Neuronal stem cell (in vitro differentiated cells): ENCODE measurements around the gene PLEKHN1.
"Not testable (repeated sequence)": the region's sequence is repeated elsewhere in the genome, so short reads cannot be mapped to it uniquely, and the experiment has no call there.

ENCODE experiments used
- DNase-seq: peaks from one replicate; pipeline ENCODE4 v3.0.0-alpha.2; 2013; ENCODE audit warnings: low spot score
- H2AFZ ChIP-seq: one replicate; pipeline ENCODE4 v1.6.1; 2013; ENCODE audit warnings: mild to moderate bottlenecking, low read length, inconsistent platforms
- H2AK5ac ChIP-seq: 2 replicates; pipeline ENCODE4 v1.6.1; 2013; ENCODE audit warnings: low read depth, mild to moderate bottlenecking, inconsistent platforms, low read length, moderate library complexity, mixed read lengths
- H2BK120ac ChIP-seq: 2 replicates; pipeline ENCODE4 v1.6.1; 2013; ENCODE audit warnings: low read depth, mild to moderate bottlenecking, inconsistent platforms, low read length, moderate library complexity, mixed read lengths
- H2BK12ac ChIP-seq: one replicate; pipeline ENCODE4 v1.6.1; 2013; ENCODE audit warnings: low read length, inconsistent platforms
- H2BK15ac ChIP-seq: 2 replicates; pipeline ENCODE4 v1.6.1; 2013; ENCODE audit warnings: mild to moderate bottlenecking, low read length, inconsistent platforms, mixed read lengths
- H2BK5ac ChIP-seq: one replicate; pipeline ENCODE4 v1.6.1; 2013; ENCODE audit warnings: inconsistent platforms, mild to moderate bottlenecking, low read length, moderate library complexity
- H3K14ac ChIP-seq: one replicate; pipeline ENCODE4 v1.6.1; 2013; ENCODE audit warnings: low read length, inconsistent platforms
- H3K18ac ChIP-seq: 2 replicates; pipeline ENCODE4 v1.6.1; 2013; ENCODE audit warnings: low read length, inconsistent platforms
- H3K23ac ChIP-seq: 2 replicates; pipeline ENCODE4 v1.6.1; 2013; ENCODE audit warnings: low read depth, mild to moderate bottlenecking, mixed read lengths, low read length, inconsistent platforms; ENCODE audit not compliant: poor library complexity
- H3K27ac ChIP-seq: replicated peaks from 3 replicates; pipeline ENCODE4 v1.5.1; 2013; ENCODE audit warnings: low read length, inconsistent platforms
- H3K27me3 ChIP-seq, 3 experiments: 2 replicates each; pipeline ENCODE4 v1.6.1; 2013; ENCODE audit warnings: low read length in 3 of 3, mild to moderate bottlenecking in 2 of 3, inconsistent platforms in 1 of 3, low read depth in 1 of 3, mixed read lengths in 1 of 3, moderate library complexity in 1 of 3; ENCODE audit not compliant: control insufficient read depth in 3 of 3, insufficient read depth in 3 of 3
- H3K36me3 ChIP-seq, 2 donors: replicated peaks in 1 of 2; 2 replicates each; pipeline ENCODE4 v1.6.1; 2013; ENCODE audit warnings: low read length in 2 of 2; ENCODE audit not compliant: control insufficient read depth in 2 of 2, insufficient read depth in 2 of 2
- H3K4ac ChIP-seq: 2 replicates; pipeline ENCODE4 v1.6.1; 2013; ENCODE audit warnings: inconsistent platforms, mild to moderate bottlenecking, low read length, moderate library complexity
- H3K4me1 ChIP-seq, 2 donors: 1 replicate in 1 of 2; 2 replicates in 1 of 2; pipeline ENCODE4 v1.6.1; 2013; ENCODE audit warnings: low read length in 2 of 2, low read depth in 1 of 2; ENCODE audit not compliant: control insufficient read depth in 2 of 2, insufficient read depth in 1 of 2
- H3K4me2 ChIP-seq: one replicate; pipeline ENCODE4 v1.6.1; 2013; ENCODE audit warnings: mild to moderate bottlenecking, low read length, inconsistent platforms; ENCODE audit not compliant: insufficient read depth, poor library complexity, severe bottlenecking
- H3K4me3 ChIP-seq, 2 donors: 2 replicates each; pipeline ENCODE4 v1.5.1; 2013; ENCODE audit warnings: low read length in 2 of 2, mild to moderate bottlenecking in 2 of 2, inconsistent platforms in 1 of 2, moderate library complexity in 1 of 2
- H3K79me1 ChIP-seq: one replicate; pipeline ENCODE4 v1.6.1; 2013; ENCODE audit warnings: low read depth, mild to moderate bottlenecking, inconsistent platforms, low read length, moderate library complexity
- H3K9ac ChIP-seq: one replicate; pipeline ENCODE4 v1.6.1; 2013; ENCODE audit warnings: mild to moderate bottlenecking, low read depth, low read length, inconsistent platforms; ENCODE audit not compliant: poor library complexity
- H3K9me3 ChIP-seq, 2 donors: replicated peaks in 1 of 2; 2 replicates each; pipeline versions ENCODE3 to v1.6.1; 2013; ENCODE audit warnings: low read length in 2 of 2, mild to moderate bottlenecking in 2 of 2, inconsistent platforms in 1 of 2, low read depth in 1 of 2, mixed read lengths in 1 of 2, moderate library complexity in 1 of 2; ENCODE audit not compliant: control insufficient read depth in 2 of 2, insufficient read depth in 1 of 2
- H4K8ac ChIP-seq: one replicate; pipeline ENCODE4 v1.6.1; 2013; ENCODE audit warnings: low read depth, mild to moderate bottlenecking, inconsistent platforms, low read length, moderate library complexity
- H4K91ac ChIP-seq: one replicate; pipeline ENCODE4 v1.6.1; 2013; ENCODE audit warnings: low read length, low read depth, mild to moderate bottlenecking, inconsistent platforms; ENCODE audit not compliant: poor library complexity
- WGBS, 2 donors: extraction: QIAGEN DNeasy Blood & Tissue Kit; methylation state at CpG; one replicate each; pipeline ENCODE4 v1.1.7; 2013; ENCODE audit warnings: missing lambda C conversion rate in 2 of 2, mixed read lengths in 1 of 2; ENCODE audit not compliant: insufficient read length in 2 of 2, insufficient replicate concordance in 1 of 2; ENCODE audit errors: extremely low coverage in 2 of 2; 5-methylcytosine and 5-hydroxymethylcytosine counted together

PLEKHN1 gene

DNA sequence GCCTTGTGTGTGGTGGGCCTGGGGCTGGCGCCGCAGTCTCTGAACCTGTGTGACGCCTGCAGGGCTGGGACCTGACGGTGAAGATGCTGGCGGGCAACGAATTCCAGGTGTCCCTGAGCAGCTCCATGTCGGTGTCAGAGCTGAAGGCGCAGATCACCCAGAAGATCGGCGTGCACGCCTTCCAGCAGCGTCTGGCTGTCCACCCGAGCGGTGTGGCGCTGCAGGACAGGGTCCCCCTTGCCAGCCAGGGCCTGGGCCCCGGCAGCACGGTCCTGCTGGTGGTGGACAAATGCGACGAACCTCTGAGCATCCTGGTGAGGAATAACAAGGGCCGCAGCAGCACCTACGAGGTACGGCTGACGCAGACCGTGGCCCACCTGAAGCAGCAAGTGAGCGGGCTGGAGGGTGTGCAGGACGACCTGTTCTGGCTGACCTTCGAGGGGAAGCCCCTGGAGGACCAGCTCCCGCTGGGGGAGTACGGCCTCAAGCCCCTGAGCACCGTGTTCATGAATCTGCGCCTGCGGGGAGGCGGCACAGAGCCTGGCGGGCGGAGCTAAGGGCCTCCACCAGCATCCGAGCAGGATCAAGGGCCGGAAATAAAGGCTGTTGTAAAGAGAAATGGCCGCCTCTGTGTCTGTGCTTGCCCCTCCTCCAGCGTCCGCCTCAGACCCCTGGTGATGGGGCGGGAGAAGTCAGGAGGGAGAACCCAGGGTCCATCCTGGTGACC is 47.8 kb downstream of the PLEKHN1 start:
- no peak for DNase-seq
- Histone ChIP-seq H3K9me3 (peaks cover 0 to 5% of the 10 kb centered on the region in 2 donors), H3K4me3 (peak overlapping the region; percentile 55 to 82)

DNA sequence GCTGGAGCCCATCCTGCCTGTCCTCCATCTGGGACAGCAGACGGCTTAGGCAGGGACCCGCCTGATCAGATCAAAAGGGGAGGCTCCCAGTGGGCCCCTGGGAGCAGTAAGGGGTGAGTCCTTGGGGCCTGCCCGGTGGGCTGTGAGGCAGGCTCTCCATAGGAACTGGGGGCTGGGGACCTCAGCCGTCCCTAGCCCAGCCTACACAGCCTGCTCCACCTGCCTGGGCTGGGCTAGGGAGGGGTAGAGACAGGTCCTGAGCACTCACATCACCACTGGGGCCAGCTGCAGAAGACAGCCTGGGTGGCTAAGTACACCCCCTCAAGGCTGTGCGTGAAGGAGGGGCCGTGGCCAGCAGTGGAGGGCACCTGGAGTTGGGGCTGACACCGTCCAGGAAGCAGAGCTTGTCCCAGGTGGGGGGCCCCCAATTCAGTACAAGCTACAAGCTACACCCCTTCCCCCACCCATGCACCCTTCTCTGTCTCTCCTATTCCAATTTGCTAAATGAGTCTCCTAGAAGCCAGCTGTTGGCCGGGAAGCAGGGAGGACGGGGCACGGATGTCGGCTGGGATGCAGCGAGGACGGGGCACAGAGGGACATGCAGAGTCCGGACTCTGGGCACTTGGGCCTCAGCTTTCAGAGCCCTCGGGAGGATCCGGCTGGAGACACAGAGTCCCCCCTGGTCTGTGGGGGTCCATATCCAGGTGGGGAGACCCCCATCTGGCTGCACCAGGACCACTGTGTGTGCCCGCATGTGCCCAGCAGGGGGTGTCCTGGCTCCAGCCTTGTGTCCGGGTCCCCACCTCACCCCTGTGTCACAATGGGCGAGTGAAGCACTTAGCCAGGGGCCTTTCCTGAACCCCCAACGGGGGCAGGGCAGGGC is 48.8 kb downstream of the PLEKHN1 start:
- peaks cover 0 to 5% of the 10 kb centered on the region in 2 donors for H3K9me3 ChIP-seq
- H3K27me3 ChIP-seq: peaks cover 0 to 5% (median 0%) of the 10 kb centered on the region in 3 experiments
- H4K91ac ChIP-seq: peak overlapping the region; percentile 1
- H2BK12ac ChIP-seq: peak overlapping the region; percentile 43
- H2BK15ac ChIP-seq: peak overlapping the region; percentile 92
- no peak overlapping the region for H2AFZ ChIP-seq
- H4K8ac ChIP-seq: no peak overlapping the region
- peak overlapping the region; percentile 82 for H3K18ac ChIP-seq
- no peak overlapping the region for H3K4me2 ChIP-seq
- WGBS, 2 donors: no CpG with 5 or more reads among the region's 20 CpGs
- no peak overlapping the region for H3K14ac ChIP-seq
- H3K27ac ChIP-seq: no peak overlapping the region
- no peak overlapping the region for H2BK5ac ChIP-seq
- H2AK5ac ChIP-seq: peak overlapping the region; percentile 90
- H3K4me3 ChIP-seq: no peak overlapping the region
- DNase-seq: no peak
- no peak overlapping the region for H3K23ac ChIP-seq
- H3K36me3 ChIP-seq: no peaks in the 10 kb centered on the region
- H3K4me1 ChIP-seq: peaks cover 13% of the 10 kb centered on the region in 2 donors
- H3K79me1 ChIP-seq: peaks cover 5% of the 10 kb centered on the region
- H3K4ac ChIP-seq: no peak overlapping the region
- H2BK120ac ChIP-seq: no peak overlapping the region
- H3K9ac ChIP-seq: no peak overlapping the region

More for the DNA sequence above, 47.8 kb downstream of the PLEKHN1 start:
- peak overlapping the region; percentile 96 for H4K91ac ChIP-seq
- peak overlapping the region; percentile 95 for H3K18ac ChIP-seq
- WGBS, 2 donors: no CpG with 5 or more reads among the region's 41 CpGs
- peak overlapping the region; percentile 67 for H3K23ac ChIP-seq
- H3K4me2 ChIP-seq: peak overlapping the region; percentile 79
- peaks cover 4% of the 10 kb centered on the region for H3K79me1 ChIP-seq
- no peaks in the 10 kb centered on the region for H3K36me3 ChIP-seq
- H2BK15ac ChIP-seq: peak overlapping the region; percentile 92
- no peak overlapping the region for H3K27ac ChIP-seq
- peak overlapping the region; percentile 90 for H2AK5ac ChIP-seq
- H2BK120ac ChIP-seq: peak overlapping the region; percentile 88
- H3K14ac ChIP-seq: peak overlapping the region; percentile 91
- H2AFZ ChIP-seq: peak overlapping the region; percentile 85
- H3K4ac ChIP-seq: peak overlapping the region; percentile 32
- peaks cover 0 to 5% (median 0%) of the 10 kb centered on the region in 3 experiments for H3K27me3 ChIP-seq
- peak overlapping the region; percentile 65 for H3K9ac ChIP-seq
- H2BK5ac ChIP-seq: peak overlapping the region; percentile 21
- H2BK12ac ChIP-seq: peak overlapping the region; percentile 35
- peak overlapping the region; percentile 72 for H4K8ac ChIP-seq
- peaks cover 13% of the 10 kb centered on the region in 2 donors for H3K4me1 ChIP-seq

DNA sequence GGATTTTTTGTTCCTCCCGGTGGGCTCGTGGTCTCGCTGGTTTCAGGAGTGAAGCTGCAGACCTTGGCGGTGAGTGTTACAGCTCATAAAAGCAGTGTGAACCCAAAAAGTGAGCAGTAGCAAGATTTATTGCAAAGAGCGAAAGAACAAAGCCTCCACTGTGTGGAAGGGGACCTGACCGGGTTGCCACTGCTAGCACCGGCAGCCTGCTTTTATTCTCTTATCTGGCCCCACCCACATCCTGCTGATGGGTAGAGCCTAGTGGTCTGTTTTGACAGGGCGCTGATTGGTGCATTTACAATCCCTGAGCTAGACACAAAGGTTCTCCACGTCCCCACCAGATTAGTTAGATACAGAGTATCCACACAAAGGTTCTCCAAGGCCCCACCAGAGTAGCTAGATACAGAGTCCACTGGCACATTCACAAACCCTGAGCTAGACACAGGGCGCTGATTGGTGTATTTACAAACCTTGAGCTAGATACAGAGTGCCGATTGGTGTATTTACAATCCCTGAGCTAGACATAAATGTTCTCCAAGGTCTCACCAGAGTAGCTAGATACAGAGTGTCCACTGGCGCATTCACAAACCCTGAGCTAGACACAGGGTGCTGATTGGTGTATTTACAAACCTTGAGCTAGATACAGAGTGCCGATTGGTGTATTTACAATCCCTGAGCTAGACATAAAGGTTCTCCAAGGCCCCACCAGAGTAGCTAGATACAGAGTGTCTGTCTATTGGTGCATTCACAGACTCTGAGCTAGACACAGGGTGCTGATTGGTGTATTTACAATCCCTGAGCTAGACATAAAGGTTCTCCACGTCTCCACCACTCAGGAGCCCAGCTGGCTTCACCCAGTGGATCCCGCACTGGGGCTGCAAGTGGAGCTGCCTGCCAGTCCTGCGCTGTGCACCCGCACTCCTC is 51.4 kb downstream of the PLEKHN1 start:
- not testable (repeated sequence) for H4K8ac ChIP-seq, H2BK120ac ChIP-seq, H3K9me3 ChIP-seq, H2AK5ac ChIP-seq, DNase-seq, H3K9ac ChIP-seq, H3K18ac ChIP-seq, H3K27ac ChIP-seq, H4K91ac ChIP-seq, H2BK15ac ChIP-seq, H3K4me2 ChIP-seq, H3K4me3 ChIP-seq, H2AFZ ChIP-seq, H3K4ac ChIP-seq, H3K14ac ChIP-seq, H3K23ac ChIP-seq, H3K27me3 ChIP-seq, H3K36me3 ChIP-seq
- H2BK12ac ChIP-seq: peak overlapping the region; percentile 58
- peaks cover 21% of the 10 kb centered on the region for H3K79me1 ChIP-seq
- H3K4me1 ChIP-seq: peaks cover 23 to 25% of the 10 kb centered on the region in 2 donors
- peak overlapping the region; percentile 82 for H2BK5ac ChIP-seq
- WGBS, 2 donors: no CpG with 5 or more reads among the region's 17 CpGs
